HepG2 (cell line): ENCODE results near the gene RBMS2. TPM values are rescaled to one million over a fixed set of nuclear protein-coding genes. Genes with fewer than 3 reads are reported as not detected.
A peak's percentile ranks its signal among the peaks of the same experiment; 100 is the strongest.

Experiments used
- AHR ChIP-seq: IDR thresholded peaks from 2 replicates; pipeline ENCODE4 v1.6.1; 2018; ENCODE audit warnings: missing genetic modification reagents, missing compliant biosample characterization
- ARNTL ChIP-seq: sonication (generic); formaldehyde crosslinking; IDR thresholded peaks from 2 replicates; pipeline ENCODE4 v1.4.0; 2020; ENCODE audit warnings: mild to moderate bottlenecking, missing genetic modification reagents
- ATF7-NPFF ChIP-seq: sonication (generic); formaldehyde crosslinking; IDR thresholded peaks from 2 replicates; pipeline ENCODE4 v1.8.1; 2023; ENCODE audit warnings: mild to moderate bottlenecking, low read depth, missing genetic modification reagents, moderate library complexity
- CAMTA2 ChIP-seq: sonication (generic); formaldehyde crosslinking; IDR thresholded peaks from 2 replicates; pipeline ENCODE4 v1.4.0; 2020; ENCODE audit warnings: mild to moderate bottlenecking, missing genetic modification reagents, borderline replicate concordance
- CBX2 ChIP-seq, 2 experiments: fragments of 200-600 bp in 1 of 2; sonication (generic); formaldehyde crosslinking in 1 of 2; IDR thresholded peaks; 2 replicates each; pipeline versions ENCODE4 v1.7.0 to v1.8.1; 2018 to 2022; ENCODE audit warnings: low read depth in 2 of 2, low read length in 1 of 2, mild to moderate bottlenecking in 1 of 2, missing genetic modification reagents in 1 of 2
- DR1 ChIP-seq: sonication (generic); formaldehyde crosslinking; IDR thresholded peaks from 2 replicates; pipeline ENCODE4 v1.8.0; 2021; ENCODE audit warnings: mild to moderate bottlenecking, missing genetic modification reagents, inconsistent platforms
- FOXJ3 ChIP-seq: sonication (generic); formaldehyde crosslinking; IDR thresholded peaks from 2 replicates; pipeline ENCODE4 v1.4.0; 2020; ENCODE audit warnings: missing genetic modification reagents, mild to moderate bottlenecking, borderline replicate concordance
- FOXO1 ChIP-seq: sonication (generic); formaldehyde crosslinking; IDR thresholded peaks from 2 replicates; pipeline ENCODE4 v1.4.0; 2020; ENCODE audit warnings: missing genetic modification reagents
- GLMP ChIP-seq: sonication (generic); formaldehyde crosslinking; IDR thresholded peaks from 2 replicates; pipeline ENCODE4 v1.9.0; 2021; ENCODE audit warnings: missing genetic modification reagents, mild to moderate bottlenecking, borderline replicate concordance
- HOXA7 ChIP-seq: sonication (generic); formaldehyde crosslinking; IDR thresholded peaks from 2 replicates; pipeline ENCODE4 v1.8.1; 2022; ENCODE audit warnings: mild to moderate bottlenecking, missing genetic modification reagents, moderate library complexity
- IKZF4 ChIP-seq: sonication (generic); formaldehyde crosslinking; IDR thresholded peaks from 2 replicates; pipeline ENCODE4 v1.5.1; 2020; ENCODE audit warnings: borderline replicate concordance, mild to moderate bottlenecking, low read depth, missing genetic modification reagents; ENCODE audit errors: not compliant biosample characterization
- IRX3 ChIP-seq: sonication (generic); formaldehyde crosslinking; IDR thresholded peaks from 2 replicates; pipeline ENCODE4 v1.8.1; 2023; ENCODE audit warnings: mild to moderate bottlenecking, low read depth, missing genetic modification reagents, borderline replicate concordance
- LCORL ChIP-seq, 2 experiments: fragments of 450-650 bp in 1 of 2; sonication (generic) in 1 of 2; formaldehyde crosslinking in 1 of 2; IDR thresholded peaks; 2 replicates each; pipeline versions ENCODE4 v1.5.0 to v1.6.1; 2017 to 2020; ENCODE audit warnings: antibody characterized with exemption in 1 of 2, missing genetic modification reagents in 1 of 2
- MIXL1 ChIP-seq: IDR thresholded peaks from 2 replicates; pipeline ENCODE4 v1.6.1; 2016
- MZF1 ChIP-seq: sonication (generic); formaldehyde crosslinking; IDR thresholded peaks from 2 replicates; pipeline ENCODE4 v1.8.1; 2023; ENCODE audit warnings: mild to moderate bottlenecking, missing genetic modification reagents, borderline replicate concordance
- RORA ChIP-seq: sonication (generic); formaldehyde crosslinking; IDR thresholded peaks from 2 replicates; pipeline ENCODE4 v1.5.0; 2020; ENCODE audit warnings: mild to moderate bottlenecking, missing genetic modification reagents, moderate library complexity
- SKI ChIP-seq: fragments of 450-650 bp; IDR thresholded peaks from one replicate; pipeline ENCODE4 v1.6.1; 2018; ENCODE audit warnings: mild to moderate bottlenecking; ENCODE audit not compliant: partially characterized antibody
- THAP11 ChIP-seq: IDR thresholded peaks from 2 replicates; pipeline ENCODE4 v1.6.1; 2016; ENCODE audit warnings: missing biosample characterization, missing genetic modification reagents
- YEATS4 ChIP-seq: sonication (generic); formaldehyde crosslinking; IDR thresholded peaks from 2 replicates; pipeline ENCODE4 v1.4.0; 2020; ENCODE audit warnings: missing genetic modification reagents, borderline replicate concordance
- ZBTB44 ChIP-seq: sonication (generic); formaldehyde crosslinking; IDR thresholded peaks from 2 replicates; pipeline ENCODE4 v1.4.0; 2020; ENCODE audit warnings: missing genetic modification reagents
- ZBTB8A ChIP-seq: sonication (generic); formaldehyde crosslinking; IDR thresholded peaks from 2 replicates; pipeline ENCODE4 v1.4.0; 2020; ENCODE audit warnings: mild to moderate bottlenecking, low read depth, missing genetic modification reagents, borderline replicate concordance
- ZFP62 ChIP-seq: sonication (generic); formaldehyde crosslinking; IDR thresholded peaks from 2 replicates; pipeline ENCODE4 v1.4.0; 2020; ENCODE audit warnings: missing genetic modification reagents
- ZFP82 ChIP-seq: sonication (generic); formaldehyde crosslinking; IDR thresholded peaks from 2 replicates; pipeline ENCODE4 v1.5.1; 2020; ENCODE audit warnings: mild to moderate bottlenecking, missing genetic modification reagents, borderline replicate concordance
- ZFX ChIP-seq: sonication (generic); formaldehyde crosslinking; IDR thresholded peaks from 2 replicates; pipeline ENCODE4 v1.4.0; 2020; ENCODE audit warnings: mild to moderate bottlenecking, low read depth, missing genetic modification reagents, moderate library complexity
- ZNF101 ChIP-seq: sonication (generic); formaldehyde crosslinking; IDR thresholded peaks from 2 replicates; pipeline ENCODE4 v1.4.0; 2020; ENCODE audit warnings: mild to moderate bottlenecking, low read depth, missing genetic modification reagents, borderline replicate concordance
- ZNF3 ChIP-seq: IDR thresholded peaks from 2 replicates; pipeline ENCODE4 v1.7.0; 2017; ENCODE audit warnings: inconsistent platforms
- polyA plus RNA-seq, 8 experiments: library from polyadenylated mRNA; depleted of rRNA in 3 of 8; stranded (reverse) in 7 of 8; unstranded in 1 of 8; fragments of >200 nt; fragmentation: Illumina TruSeq in 4 of 8; extraction: Trizol in 4 of 8; gene quantifications; 2 replicates each; pipeline versions ENCODE4 v1.2.1 to v1.2.3, GENCODE V29; 2011 to 2016; ENCODE audit warnings: low read depth in 4 of 8, missing spikeins in 1 of 8, mixed read lengths in 1 of 8; ENCODE audit not compliant: insufficient read depth in 1 of 8
- total RNA-seq, 5 experiments: library from RNA; depleted of rRNA; stranded (reverse); fragments of >200 nt; fragmentation: Illumina TruSeq; extraction: Trizol; gene quantifications; 2 replicates each; pipeline ENCODE4 v1.2.3, GENCODE V29; 2016; ENCODE audit warnings: low read depth in 1 of 5

The RBMS2 gene
- total and polyA plus RNA-seq, 2 of the 13 experiments (the other 11 are each of a cell fraction or from before 2014, with no cell fraction given) = 0.53 to 7.4 TPM

- TF ChIP-seq ZBTB44 (CRISPR knock-in tag) (peak; percentile 65; the same call in 1 of the 2 replicates), AHR (CRISPR knock-in tag) (peak; percentile 84), ZFP82 (CRISPR knock-in tag) (no peak; the same call in 1 of the 2 replicates), ATF7-NPFF (CRISPR knock-in tag) (peak; percentile 71; the same call in 1 of the 2 replicates), CBX2 (IDR thresholded peaks at IDR 0.05; ENCODE audit: low read depth, low read length) (no peak), CBX2 (CRISPR knock-in tag; IDR thresholded peaks at IDR 0.05; ENCODE audit: low read depth) (no peak), IKZF4 (CRISPR knock-in tag) (no peak), MIXL1 (CRISPR knock-in tag) (peak; percentile 60; the same call in 1 of the 2 replicates), ZNF3 (CRISPR knock-in tag) (no peak), YEATS4 (CRISPR knock-in tag) (peak; percentile 68; the same call in 1 of the 2 replicates), LCORL (IDR thresholded peaks at IDR 0.05) (no peak), LCORL (CRISPR knock-in tag; IDR thresholded peaks at IDR 0.05) (peak; percentile 61; the same call in 1 of the 2 replicates), SKI (peak; percentile 24), HOXA7 (CRISPR knock-in tag) (no peak), CAMTA2 (0 out of 2 replicates have a peak, but pooled peaks have one; percentile 57), ARNTL (no peak), MZF1 (no peak), ZFP62 (CRISPR knock-in tag) (no peak), DR1 (CRISPR knock-in tag) (no peak; the same call in 1 of the 2 replicates), RORA (CRISPR knock-in tag) (no peak), IRX3 (no peak), ZFX (CRISPR knock-in tag) (0 out of 2 replicates have a peak, but pooled peaks have one; percentile 17), GLMP (no peak), ZBTB8A (CRISPR knock-in tag) (no peak), FOXO1 (CRISPR knock-in tag) (0 out of 2 replicates have a peak, but pooled peaks have one; percentile 53), FOXJ3 (no peak), THAP11 (CRISPR knock-in tag) (peak; percentile 76), ZNF101 (CRISPR knock-in tag) (no peak)
Observed at GRCh38 chr12:56630180-56630632, 108.6 kb downstream of the RBMS2 start, which contains the start of gene BAZ2A (continued).
